Measurements from ENCODE around the gene LONRF2.

- TF ChIP-seq IRF2 (CRISPR knock-in tag; IDR thresholded peaks at IDR 0.05) = no peak
- TF ChIP-seq, protein P1, sequence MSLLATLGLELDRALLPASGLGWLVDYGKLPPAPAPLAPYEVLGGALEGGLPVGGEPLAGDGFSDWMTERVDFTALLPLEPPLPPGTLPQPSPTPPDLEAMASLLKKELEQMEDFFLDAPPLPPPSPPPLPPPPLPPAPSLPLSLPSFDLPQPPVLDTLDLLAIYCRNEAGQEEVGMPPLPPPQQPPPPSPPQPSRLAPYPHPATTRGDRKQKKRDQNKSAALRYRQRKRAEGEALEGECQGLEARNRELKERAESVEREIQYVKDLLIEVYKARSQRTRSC (CRISPR knock-in tag; IDR thresholded peaks at IDR 0.05; ENCODE audit: low read depth) = no peak
- no peak for TF ChIP-seq RFXAP (CRISPR knock-in tag; IDR thresholded peaks at IDR 0.05; ENCODE audit: borderline replicate concordance)
These were observed 45.6 kb downstream of the LONRF2 start for GRCh38 chr2:100276716-100277115.
